Measurements from ENCODE around the gene UGGT2.

Gene UGGT2, protein sequence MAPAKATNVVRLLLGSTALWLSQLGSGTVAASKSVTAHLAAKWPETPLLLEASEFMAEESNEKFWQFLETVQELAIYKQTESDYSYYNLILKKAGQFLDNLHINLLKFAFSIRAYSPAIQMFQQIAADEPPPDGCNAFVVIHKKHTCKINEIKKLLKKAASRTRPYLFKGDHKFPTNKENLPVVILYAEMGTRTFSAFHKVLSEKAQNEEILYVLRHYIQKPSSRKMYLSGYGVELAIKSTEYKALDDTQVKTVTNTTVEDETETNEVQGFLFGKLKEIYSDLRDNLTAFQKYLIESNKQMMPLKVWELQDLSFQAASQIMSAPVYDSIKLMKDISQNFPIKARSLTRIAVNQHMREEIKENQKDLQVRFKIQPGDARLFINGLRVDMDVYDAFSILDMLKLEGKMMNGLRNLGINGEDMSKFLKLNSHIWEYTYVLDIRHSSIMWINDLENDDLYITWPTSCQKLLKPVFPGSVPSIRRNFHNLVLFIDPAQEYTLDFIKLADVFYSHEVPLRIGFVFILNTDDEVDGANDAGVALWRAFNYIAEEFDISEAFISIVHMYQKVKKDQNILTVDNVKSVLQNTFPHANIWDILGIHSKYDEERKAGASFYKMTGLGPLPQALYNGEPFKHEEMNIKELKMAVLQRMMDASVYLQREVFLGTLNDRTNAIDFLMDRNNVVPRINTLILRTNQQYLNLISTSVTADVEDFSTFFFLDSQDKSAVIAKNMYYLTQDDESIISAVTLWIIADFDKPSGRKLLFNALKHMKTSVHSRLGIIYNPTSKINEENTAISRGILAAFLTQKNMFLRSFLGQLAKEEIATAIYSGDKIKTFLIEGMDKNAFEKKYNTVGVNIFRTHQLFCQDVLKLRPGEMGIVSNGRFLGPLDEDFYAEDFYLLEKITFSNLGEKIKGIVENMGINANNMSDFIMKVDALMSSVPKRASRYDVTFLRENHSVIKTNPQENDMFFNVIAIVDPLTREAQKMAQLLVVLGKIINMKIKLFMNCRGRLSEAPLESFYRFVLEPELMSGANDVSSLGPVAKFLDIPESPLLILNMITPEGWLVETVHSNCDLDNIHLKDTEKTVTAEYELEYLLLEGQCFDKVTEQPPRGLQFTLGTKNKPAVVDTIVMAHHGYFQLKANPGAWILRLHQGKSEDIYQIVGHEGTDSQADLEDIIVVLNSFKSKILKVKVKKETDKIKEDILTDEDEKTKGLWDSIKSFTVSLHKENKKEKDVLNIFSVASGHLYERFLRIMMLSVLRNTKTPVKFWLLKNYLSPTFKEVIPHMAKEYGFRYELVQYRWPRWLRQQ (N-terminal part only)

DNA sequence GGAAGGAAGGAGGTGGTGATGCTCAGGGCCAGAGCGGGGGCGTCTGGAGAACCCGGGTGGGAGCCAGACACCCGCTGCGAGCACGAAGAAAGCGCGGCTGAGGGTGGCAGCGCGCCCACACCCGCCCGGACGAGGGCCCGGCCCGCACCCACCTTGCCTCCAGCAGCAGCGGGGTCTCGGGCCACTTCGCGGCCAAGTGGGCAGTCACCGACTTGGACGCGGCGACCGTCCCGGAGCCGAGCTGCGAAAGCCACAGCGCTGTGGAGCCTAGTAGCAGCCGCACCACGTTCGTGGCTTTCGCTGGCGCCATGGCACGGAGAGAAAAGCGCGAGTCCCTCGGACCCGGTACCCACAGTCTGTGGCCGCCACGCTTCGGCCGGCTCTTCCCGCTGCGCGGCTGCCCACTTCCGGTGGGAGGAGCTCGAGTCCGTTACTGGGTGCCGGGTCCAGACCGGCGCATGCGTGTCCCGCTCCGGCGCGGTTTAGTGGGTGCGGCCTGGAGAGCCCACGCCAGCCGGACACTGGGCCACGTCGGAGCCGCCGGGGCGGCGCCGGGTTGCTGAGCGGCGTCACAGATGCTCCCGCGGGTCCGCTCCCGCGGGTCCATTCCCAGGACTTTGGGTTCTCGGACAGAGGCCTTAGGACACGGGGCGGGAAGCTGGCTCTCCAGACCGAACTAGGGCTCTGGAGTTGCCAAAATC lies at the start of gene UGGT2:
Gene UGGT2, minus strand, starts transcription at position 399 of the 701 bp plus-strand sequence. Its CDS starts 89 bp downstream, at position 310.
- ChIA-PET CTCF (no interaction called here), POLR2A (ENCODE audit: low non-redundant PET) (interaction anchor here (0.6 to 0.9 kb wide), 4 partner anchors 18 to 952 kb away, joined by 3 read pairs; no protein-coding TSS in a partner anchor)
- peak within 1 kb of the TSS; percentile 81 for H3K27ac ChIP-seq
- TF ChIP-seq, protein P1, sequence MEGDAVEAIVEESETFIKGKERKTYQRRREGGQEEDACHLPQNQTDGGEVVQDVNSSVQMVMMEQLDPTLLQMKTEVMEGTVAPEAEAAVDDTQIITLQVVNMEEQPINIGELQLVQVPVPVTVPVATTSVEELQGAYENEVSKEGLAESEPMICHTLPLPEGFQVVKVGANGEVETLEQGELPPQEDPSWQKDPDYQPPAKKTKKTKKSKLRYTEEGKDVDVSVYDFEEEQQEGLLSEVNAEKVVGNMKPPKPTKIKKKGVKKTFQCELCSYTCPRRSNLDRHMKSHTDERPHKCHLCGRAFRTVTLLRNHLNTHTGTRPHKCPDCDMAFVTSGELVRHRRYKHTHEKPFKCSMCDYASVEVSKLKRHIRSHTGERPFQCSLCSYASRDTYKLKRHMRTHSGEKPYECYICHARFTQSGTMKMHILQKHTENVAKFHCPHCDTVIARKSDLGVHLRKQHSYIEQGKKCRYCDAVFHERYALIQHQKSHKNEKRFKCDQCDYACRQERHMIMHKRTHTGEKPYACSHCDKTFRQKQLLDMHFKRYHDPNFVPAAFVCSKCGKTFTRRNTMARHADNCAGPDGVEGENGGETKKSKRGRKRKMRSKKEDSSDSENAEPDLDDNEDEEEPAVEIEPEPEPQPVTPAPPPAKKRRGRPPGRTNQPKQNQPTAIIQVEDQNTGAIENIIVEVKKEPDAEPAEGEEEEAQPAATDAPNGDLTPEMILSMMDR (conservative IDR thresholded peaks at IDR 0.05; ENCODE audit: low read depth) = no peak
- peak; percentile 98 for DNase-seq (ENCODE audit: low spot score)

DNA sequence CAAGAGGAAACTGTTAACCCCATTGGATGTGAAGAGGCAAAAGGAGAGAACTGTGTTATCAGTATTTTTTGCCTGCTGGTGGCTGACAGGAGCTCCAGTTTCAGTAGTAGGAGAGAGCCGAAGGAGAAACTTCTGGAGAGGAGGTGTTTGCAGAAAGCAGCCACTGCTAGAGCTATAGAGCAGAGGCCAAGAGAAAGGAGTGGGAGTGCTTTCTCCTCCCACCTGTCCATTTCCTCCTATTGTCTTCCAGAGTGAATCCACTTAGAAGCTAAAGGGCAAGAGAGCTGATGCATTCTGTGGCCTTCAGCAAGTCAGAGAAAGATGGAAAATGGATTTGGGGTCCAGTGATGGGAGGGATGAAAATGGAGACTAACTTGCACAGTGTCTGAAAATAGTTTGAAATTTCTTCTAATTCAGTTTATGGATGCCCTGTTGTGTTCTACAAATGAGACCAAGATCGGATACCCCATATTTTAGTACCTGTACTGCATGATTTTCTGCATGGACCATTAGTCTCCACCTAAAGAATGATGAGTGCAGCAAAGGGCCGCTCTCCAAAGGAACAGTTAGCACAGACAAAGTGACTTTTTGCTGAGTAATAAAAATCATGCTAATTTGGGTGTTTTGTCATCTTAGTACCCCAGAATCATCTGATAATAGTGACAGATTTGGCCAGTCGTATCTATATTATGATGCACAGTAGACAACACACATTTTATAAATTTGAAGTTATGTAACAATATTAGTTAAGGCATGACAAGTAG lies 47.4 kb upstream of the UGGT2 start:
- no peak overlapping the region for H3K27ac ChIP-seq
- ChIA-PET POLR2A (ENCODE audit: low non-redundant PET) (no interaction called here), CTCF (no interaction called here)
- DNase-seq (ENCODE audit: low spot score) = no peak
- TF ChIP-seq, protein P1 (conservative IDR thresholded peaks at IDR 0.05; ENCODE audit: low read depth) = no peak

DNA sequence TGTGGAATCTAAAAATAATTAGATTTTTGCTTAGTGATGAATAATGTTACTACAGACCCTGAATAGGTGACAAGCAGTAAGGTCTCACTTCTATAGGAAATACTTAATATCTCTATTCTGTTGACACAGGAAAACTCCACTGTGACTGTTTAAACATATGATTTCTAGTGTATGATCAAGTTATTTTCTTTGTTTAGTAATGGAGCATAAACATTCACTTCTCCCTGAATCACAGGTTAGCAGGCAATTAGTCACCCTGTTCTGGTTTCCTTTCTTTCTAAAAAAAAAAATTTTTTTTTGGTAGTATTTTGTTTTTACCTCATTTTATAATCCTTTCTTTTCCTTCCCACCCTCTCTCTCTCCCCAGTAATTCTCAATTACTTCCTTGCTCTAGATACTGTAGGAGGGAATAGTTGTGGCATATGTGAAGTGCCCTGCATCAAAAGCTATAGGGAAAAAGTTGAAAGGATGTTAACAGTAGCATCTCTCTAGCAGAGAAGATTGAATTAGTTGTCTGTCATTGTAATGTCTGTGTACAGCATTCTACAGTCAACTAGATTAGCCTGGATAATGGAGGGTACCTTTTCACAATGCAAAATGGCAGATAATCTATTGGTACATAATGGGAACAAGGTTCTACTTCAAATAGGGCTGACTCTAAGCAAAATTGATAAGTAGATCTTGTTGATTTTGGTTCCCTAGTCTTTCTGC lies 40.2 kb upstream of the UGGT2 start:
- no peak overlapping the region for H3K27ac ChIP-seq
- no peak for DNase-seq (ENCODE audit: low spot score)
- ChIA-PET CTCF (no interaction called here), POLR2A (ENCODE audit: low non-redundant PET) (no interaction called here)
- TF ChIP-seq, protein P1 (conservative IDR thresholded peaks at IDR 0.05; ENCODE audit: low read depth) = no peak

DNA sequence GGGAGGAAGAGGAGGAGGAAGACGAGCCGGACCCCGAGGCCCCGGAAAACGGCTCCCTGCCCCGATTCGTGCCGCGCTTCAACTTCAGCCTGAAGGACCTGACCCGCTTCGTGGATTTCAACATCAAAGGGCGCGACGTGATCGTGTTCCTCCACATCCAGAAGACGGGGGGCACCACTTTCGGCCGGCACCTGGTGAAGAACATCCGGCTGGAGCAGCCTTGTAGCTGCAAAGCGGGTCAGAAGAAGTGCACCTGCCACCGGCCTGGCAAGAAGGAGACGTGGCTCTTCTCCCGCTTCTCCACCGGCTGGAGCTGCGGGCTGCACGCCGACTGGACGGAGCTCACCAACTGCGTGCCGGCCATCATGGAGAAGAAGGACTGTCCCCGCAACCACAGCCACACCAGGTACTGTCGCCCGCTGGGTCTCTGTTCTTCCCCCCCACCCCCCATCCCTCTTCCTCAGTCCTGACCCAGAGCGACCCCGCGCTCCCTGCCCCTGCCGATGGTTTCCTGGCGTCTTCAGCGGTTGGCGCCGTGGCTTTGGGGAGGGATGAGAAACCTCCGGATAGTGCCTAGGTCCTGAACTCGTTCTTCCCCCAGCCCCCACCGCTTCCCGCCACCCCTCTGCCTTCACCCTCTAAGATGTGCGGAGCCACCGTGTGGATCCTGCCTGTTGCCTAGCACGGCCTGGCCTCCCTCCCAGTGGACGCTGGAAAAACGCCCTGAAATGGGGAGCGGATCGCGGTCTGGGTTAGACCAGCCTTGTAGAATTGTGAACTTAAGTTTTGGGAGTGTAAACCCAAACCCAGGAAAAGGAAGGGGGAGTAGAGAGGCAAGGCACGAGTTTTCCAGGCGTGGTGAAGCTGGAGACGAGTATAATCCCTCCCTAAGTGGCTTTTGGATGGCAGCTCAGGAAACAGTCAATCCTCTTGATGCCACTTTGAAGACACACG lies 38.2 kb upstream of the UGGT2 start:
- no peak for DNase-seq (ENCODE audit: low spot score)
- no peak overlapping the region for H3K27ac ChIP-seq
- CTCF ChIA-PET = no interaction called here
- POLR2A ChIA-PET (ENCODE audit: low non-redundant PET) = no interaction called here
- TF ChIP-seq, protein P1 (conservative IDR thresholded peaks at IDR 0.05; ENCODE audit: low read depth) = no peak
